HG03469 (cell line): ENCODE measurements around the gene GALM.
"Not testable (repeated sequence)": the region's sequence is repeated elsewhere in the genome, so short reads cannot be mapped to it uniquely, and the experiment has no call there.

Experiments used
- ATAC-seq: cut with Tn5 transposase; IDR thresholded peaks from one replicate; pipeline ENCODE4 v1.9.1; 2021; ENCODE audit warnings: mild to moderate bottlenecking, moderate library complexity, moderate number of reproducible peaks; ENCODE audit not compliant: unreplicated experiment

Gene GALM

DNA sequence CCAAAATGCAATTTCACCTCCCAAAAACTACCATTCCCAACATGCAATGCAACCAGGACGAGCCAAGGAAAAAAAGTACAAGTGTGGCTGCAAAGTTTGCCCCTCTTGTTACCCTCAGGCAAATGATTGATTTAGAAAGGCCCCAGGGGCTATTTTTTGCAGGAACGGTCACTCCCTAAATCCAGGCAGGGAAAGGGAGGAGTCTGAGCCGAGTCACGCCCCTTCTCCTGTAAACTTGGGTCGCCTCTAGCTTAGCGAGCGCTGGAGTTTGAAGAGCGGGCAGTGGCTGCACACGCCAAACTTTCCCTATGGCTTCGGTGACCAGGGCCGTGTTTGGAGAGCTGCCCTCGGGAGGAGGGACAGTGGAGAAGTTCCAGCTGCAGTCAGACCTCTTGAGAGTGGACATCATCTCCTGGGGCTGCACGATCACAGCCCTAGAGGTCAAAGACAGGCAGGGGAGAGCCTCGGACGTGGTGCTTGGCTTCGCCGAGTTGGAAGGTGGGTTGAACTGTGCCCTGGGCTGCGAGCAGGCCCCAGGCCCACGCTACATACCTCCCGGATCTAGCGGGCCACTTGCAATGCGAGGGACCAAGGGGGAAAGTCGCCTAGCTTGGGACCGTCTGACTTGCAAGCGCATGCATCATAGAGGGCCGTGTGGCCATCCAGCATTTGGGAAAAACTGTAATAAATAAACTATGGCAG lies at the start of gene GALM:
Gene GALM (plus strand): TSS at position 261 of the 702 bp plus-strand sequence. CDS start 48 bp downstream, at position 309.
- ATAC-seq = no peak

GRCh38 chr2:38617301-38617700 lies 48.6 kb upstream of the GALM start:
- no peak for ATAC-seq

DNA sequence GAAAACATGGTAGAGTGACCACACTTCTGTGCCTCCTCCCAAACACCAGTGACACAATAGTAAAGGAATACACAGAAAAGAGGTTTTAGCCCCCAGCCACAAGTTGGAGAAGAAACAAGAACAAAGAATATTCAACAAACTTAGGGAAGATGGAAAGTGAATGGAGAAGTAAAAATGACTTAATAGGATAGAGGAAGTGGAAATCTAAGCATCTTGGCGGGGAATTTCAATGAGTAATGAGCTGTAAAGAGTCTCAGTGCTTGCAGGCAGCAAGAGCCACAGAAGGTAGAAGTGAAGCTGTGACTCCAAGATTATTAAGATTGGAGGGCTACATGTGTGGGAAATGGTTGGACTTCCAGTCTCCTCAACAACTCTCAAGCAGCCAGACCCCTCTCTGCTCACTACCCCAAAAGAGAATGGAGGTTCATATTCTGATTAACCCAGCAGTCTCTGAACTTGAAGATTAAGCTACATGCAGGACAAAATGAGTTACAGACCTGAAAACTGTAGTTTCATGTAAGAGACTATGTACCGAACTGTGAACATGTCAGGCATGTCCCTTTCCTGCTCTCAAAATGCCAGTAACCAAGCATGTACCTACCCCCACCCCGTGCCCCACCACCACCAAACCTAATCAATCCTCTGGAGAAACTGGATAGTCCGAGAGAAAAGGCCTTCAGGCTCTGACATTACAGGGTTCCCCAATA lies 46.3 kb upstream of the GALM start:
- no peak for ATAC-seq

- ATAC-seq = no peak
Observed at GRCh38 chr2:38620282-38620977, 45.5 kb upstream of the GALM start.

DNA sequence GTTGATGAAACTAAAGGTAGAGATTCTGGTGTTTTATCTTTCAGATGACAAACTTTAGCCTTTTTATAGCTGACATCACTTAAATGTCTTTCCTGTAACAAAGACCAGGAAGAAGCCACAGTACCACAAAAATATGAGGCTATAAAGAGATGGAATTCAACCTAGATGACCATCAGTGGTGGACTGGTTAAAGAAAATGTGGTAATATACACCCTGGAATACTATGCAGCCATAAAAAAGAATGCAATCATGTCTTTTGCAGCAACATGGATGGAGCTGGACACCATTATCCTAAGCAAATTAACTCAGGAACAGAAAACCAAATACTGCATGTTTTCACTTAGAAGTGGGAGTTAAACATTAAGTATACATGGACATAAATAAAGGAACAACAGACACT lies 44.9 kb upstream of the GALM start:
- ATAC-seq = no peak

GRCh38 chr2:38622210-38622609 lies 43.7 kb upstream of the GALM start:
- ATAC-seq = no peak

GRCh38 chr2:38626326-38627035 lies 39.4 kb upstream of the GALM start:
- ATAC-seq = no peak

DNA sequence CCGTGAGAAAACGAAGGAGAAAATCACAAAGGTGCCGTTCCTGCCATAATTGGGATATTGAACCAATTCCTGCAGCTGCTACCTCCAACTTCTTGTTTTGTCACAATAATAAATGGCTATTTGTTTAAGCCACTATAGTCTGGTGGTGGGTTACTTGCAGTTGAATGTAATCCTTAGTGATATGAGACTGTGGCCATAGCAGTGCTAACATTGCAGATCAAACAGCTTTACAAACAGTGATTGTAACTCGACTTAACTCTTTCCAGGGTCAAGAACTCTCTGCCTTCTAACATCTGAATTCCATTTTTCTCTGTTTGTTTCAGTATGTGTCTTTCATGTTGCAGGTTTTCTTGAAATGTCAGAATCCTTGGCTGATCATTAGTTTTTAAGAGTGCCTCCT lies 38.5 kb upstream of the GALM start:
- ATAC-seq = no peak

DNA sequence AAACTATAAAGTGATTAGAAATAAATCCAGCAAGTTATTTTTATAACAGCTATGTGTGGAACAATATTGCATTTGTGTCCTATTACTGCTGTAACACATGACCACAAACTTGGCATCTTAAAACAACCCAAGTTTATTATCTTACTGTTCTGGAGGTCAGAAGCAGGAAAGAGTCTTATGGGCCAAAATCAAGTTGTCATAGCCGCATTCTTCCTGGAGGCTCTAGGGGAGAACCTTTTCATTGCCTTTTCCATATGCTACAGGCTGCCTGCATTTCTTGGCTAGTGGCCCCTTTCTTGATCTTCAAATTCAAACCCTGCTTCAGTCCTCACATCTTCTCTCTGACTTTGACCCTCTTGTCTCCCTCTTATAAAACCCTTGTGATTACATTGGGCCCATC lies 36.2 kb upstream of the GALM start:
- no peak for ATAC-seq

DNA sequence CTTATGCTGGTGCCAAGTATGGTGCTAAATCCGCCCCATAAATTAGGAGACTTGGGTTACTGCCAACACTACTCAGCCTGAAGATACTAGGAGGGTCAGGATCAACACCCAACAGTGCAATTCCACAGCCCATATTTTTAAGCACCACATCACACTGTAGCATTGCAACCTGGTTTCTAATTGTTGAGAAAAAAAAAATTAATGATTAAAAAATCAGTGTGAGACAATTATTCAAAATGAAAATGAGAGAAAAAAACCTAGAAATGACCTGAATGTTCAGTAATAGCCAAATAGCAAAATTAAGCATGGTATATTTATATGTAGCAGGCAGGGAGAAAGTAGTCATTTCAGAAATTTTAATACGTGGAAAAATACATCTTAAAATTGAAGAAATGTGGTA lies 33.9 kb upstream of the GALM start:
- ATAC-seq = no peak

- no peak for ATAC-seq
Observed at GRCh38 chr2:38632980-38633379, 32.9 kb upstream of the GALM start.

- ATAC-seq = no peak
Observed at GRCh38 chr2:38633895-38634294, 32.0 kb upstream of the GALM start.

DNA sequence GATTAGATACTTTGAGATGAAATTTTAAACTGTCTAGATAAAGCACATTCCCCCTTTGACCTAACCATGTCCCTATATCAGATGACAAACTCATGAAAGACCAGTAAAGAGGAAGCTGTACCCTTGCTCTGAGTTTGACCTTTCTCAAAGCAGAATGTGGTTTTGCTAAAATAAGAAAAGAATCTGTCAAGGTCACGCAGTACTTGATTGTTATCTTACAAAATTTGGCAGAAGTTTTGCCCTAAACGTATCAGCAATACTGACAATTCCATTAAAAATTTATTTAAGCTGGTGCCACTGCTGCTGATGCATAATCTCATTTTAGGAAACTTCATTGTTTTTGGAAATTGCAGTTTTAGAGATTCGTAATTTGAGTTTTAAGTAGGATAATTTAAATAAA lies 31.2 kb upstream of the GALM start:
- peak; percentile 87 for ATAC-seq

DNA sequence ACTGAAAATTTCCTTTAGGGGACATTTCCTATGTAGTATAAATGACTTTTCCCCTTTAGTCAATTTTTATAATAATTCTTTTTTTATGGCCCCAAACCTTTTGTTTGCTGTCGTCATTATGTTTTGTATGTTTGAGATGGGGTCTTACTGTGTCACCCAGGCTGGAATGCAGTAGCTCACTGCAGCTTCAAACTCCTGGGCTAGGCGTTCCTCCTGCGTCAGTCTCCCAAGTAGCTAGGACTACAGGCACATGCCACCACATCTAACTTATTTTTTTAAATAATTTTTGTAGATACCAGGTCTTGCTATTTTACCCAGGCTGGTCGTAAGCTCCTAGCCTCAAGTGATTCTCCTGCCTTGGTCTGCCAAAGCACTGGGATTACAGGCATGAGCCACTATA lies 30.8 kb upstream of the GALM start:
- no peak for ATAC-seq

GRCh38 chr2:38636069-38636468 lies 29.8 kb upstream of the GALM start:
- no peak for ATAC-seq

GRCh38 chr2:38642373-38643017 lies 23.4 kb upstream of the GALM start:
- ATAC-seq = not testable (repeated sequence)

DNA sequence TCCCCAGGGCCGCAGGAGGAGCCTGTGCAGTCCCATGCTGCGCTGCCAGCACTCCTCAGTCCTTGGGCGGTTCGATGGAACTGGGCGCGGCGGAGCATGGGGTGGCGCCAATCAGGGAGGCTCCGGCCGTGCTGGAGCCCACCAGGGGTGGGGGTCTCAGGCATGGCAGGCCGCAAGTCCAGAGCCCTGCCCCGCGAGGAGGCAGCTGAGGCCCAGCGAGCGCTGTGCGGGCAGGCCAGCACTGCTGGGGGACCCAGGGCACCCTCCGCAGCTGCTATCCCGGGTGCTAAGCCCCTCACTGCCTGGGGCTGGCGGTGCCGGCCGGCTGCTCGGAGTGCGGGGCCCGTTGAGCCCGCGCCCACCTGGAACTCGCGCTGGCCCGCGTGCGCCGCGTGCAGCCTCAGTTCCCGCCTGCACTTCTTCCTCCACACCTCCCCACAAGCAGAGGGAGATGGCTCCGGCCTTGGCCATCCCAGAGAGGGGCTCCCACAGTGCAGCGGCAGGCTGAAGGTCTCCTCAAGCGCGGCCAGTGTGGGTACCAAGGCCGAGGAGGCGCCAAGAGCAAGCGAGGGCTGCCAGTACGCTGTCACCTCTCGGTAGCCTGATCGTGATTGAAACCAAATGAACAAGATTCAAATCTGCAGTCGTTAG lies 22.8 kb upstream of the GALM start:
- ATAC-seq = no peak

DNA sequence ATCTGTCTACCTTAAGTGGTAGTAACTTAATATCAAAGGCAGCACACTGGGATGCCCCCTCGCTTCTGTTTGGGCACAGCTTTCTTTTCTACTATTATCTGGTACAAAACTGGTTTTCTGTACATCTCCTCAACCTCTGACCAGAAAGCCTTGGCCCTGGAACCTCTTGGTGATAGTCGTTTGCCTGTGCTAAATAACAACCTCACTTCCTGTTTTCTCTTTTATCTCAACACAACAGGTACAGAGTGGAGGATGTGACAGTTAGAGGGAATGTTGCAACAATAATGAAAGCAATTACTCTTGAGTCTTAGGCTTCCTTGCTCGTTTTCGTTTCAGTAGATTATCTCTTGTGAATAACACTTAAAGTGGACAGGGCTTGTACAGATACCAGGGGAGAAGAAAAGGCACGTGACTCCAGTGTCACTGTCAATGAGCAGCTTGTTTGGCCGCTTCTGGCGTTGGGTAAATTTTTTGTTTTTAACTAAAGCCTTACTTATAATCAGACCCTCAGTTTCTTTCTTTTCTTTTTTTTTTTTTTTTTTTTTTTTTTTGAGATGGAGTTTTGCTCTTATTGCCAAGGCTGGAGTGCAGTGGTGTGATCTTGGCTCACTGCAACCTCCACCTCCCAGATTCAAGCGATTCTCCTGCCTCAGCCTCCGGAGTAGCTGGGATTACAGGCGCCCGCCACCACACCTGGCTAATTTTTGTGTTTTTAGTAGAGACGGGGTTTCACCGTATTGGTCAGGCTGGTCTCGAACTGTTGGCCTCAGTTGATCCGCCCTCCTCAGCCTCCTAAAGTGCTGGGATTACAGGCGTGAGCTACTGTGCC lies 22.0 kb upstream of the GALM start:
- not testable (repeated sequence) for ATAC-seq

- ATAC-seq = no peak
Observed at GRCh38 chr2:38648107-38648761, 17.7 kb upstream of the GALM start.
